GM18907 (cell line): Measurements from ENCODE around the gene BMP5.
A peak's percentile ranks its signal among the peaks of the same experiment; 100 is the strongest.
"Not testable (repeated sequence)": the region's sequence is repeated elsewhere in the genome, so short reads cannot be mapped to it uniquely, and the experiment has no call there.

Experiments used
- ATAC-seq: cut with Tn5 transposase; IDR thresholded peaks from one replicate; pipeline ENCODE4 v1.9.1; 2021; ENCODE audit warnings: mild to moderate bottlenecking, moderate library complexity; ENCODE audit not compliant: unreplicated experiment

Gene BMP5

DNA sequence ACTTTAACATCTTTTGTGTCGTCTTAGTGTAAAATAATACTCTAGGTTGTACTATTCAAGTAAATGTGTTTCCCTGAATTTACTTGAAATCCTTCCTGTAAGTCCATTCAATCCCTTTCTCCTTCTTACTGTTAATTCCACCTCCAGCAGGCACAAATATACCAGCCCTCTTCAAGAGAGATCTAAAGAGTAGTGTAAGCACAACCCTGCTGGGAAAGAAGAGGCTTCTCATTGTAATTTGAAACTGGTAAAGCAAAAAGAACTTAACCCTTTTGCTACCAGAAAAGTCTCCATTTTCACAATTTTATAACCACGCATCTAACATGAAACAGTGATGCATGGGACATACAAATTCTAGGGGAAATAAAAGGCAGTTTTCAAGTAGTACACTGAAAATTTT, at the start of gene BMP5:
Gene BMP5 (minus strand): TSS at position 191 of the 400 bp plus-strand sequence. CDS start 725 bp downstream, outside the sequence.
- ATAC-seq, result no peak

DNA sequence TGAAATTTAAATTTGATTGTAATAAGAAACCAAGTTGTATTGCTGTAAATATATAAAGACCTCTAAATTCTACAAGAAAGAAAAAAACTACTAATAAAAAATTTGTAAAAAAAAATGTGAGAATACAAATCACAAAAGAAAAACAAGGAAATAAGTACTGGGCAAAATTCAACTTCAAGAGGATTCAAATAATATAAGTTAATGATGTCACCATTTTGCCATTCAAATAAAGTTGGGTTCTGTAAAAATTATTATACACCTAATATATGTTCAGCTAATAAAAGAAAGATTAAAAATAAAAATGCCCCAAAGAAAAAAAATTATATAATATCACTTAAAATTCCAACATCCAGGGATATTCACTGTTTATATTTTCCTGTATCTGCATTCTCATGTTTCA, 47.0 kb upstream of the BMP5 start:
- no peak for ATAC-seq

DNA sequence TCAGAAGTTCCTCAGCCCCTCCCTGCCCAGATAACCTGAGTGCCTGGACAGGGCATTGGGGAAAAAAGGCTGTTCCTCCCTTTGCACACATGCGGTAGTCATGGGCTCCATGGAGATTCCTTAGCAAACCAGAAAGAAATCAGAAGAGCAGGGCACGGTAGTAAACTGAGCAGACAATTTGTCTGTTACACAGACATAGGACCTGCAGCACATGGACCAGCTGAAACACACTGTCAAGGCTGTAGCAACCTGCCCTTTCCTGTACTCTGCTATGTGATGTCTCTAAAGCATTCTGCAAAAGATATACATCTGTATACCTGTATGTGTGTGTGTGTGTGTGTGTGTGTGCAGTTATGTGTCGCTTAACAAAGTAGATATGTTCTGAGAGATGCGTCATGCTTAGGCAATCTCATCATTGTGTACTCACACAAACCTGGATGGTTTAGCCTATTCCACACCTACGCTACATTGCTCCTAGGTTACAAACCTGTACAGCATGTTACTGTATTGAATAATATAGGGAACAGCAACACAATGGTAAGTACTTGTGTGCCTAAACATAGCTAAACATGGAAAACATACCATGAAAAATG, 44.4 kb upstream of the BMP5 start:
- no peak for ATAC-seq

DNA sequence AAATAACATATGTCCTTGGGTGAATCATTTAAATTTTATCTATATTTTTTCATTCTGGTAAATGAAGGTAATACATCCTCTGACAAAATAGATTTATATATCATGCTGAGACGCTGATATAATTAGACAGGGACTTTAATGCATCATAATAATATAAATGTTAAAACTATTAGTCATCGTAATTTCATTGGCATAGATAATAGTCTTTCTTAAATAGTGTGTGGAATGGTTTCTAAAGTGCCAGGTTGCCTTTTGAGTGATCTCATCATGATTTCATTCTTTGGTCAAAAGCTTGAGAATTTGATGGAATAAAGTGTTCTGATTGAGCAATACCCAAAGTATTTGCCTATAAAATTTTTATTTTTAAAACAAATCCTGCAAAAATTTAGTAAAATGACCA, 43.2 kb upstream of the BMP5 start:
- no peak for ATAC-seq

DNA sequence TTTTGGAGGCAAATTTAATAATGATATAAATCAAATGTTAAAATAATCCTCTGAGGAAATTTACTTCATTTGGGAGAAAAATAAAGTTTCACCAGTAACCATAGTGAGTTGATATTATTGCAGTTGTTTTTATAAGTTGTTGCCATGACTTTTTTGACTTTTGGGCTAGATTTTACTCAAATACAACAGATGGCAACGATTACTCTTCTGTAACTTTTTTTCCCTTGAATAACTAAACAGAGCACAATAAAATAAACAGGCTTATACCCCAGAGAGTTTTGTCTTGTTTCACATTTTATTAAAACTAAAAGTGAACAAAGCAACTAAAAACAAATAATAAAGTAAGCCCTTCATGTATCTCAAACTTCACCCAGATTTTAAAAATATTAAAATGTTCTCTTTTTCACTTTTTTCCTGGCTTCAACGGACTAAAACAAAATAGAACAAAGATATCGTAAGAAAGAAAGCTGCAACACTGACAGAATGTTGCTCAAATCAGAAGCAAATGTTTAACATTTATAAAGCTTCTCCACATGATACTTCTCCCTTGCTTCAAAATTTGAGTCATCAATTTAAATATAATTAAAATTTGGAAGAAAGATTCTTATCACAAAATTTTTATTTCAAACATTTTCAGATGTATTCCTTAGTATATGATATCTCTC, 42.5 kb upstream of the BMP5 start:
- ATAC-seq, result no peak

DNA sequence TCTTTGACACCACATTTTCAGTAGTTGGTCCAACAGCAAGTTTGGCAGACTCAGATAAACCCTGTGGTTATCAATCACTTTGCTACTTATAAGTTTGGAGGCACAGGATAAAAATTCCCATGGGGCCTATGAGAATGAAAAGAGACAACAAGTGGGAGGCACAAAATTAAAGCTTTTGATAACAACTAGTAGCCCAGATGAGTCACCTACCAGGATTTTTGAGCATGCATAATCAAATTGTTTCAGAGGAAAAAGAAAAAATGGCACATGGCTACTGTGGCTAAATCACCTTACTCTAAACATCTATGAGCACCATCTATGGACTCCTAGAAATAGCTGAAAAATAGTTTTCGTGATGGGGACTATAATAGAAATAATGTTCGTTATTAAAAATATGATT, 40.8 kb upstream of the BMP5 start:
- ATAC-seq, result no peak

DNA sequence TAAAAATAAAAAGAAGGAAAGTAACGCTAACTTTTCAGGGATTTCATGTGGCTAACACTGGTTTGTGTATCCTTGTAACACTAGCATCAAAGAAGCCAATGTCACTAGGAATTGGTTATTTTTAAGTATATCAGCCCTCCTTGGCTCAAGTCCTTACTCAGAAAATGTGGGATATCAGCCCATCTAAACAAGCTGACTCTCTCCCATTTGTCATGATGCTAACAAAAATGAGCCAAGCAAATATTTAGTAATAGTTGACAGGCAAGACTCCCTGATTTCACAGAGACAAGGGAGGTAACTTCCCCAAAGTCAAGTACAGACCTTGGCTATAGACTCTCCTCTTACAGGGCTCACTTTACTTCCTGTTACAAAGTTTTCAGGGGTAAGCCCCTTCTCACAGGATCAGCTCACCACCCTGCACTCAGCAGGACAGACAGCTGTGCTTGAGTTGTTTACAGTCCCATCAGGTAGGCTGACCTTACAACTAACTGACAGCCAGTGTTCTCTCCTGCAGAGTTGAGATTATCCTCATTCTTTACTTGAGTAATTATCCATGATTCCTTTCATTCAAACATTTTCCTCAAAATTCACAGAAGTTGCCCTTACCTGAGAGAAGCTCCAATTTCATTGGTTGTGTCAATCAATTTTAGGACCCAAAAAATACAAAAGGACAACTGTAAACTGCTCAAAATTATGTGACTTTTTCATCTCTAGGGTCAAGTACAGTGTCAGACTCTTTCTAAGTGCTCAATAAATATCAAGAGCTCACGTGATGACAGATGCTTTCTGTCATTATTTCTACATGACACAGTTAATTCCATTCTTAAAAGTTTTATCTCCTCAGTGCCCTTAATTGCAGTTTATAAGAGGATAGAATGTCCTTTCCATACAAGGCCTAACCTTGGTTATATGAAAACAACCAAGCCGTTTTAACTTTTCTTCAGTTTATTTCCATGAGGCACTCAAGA, 38.1 kb upstream of the BMP5 start:
- ATAC-seq, result peak; percentile 87

DNA sequence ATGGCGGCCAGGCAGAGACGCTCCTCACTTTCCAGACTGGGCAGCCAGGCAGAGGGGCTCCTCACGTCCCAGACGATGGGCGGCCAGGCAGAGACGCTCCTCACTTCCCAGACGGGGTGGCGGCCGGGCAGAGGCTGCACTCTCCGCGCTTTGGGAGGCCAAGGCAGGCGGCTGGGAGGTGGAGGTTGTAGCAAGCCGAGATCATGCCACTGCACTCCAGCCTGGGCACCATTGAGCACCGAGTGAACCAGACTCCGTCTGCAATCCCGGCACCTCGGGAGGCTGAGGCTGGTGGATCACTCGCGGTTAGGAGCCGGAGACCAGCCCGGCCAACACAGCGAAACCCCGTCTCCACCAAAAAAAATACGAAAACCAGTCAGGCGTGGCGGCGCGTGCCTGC, 35.1 kb upstream of the BMP5 start:
- not testable (repeated sequence) for ATAC-seq

DNA sequence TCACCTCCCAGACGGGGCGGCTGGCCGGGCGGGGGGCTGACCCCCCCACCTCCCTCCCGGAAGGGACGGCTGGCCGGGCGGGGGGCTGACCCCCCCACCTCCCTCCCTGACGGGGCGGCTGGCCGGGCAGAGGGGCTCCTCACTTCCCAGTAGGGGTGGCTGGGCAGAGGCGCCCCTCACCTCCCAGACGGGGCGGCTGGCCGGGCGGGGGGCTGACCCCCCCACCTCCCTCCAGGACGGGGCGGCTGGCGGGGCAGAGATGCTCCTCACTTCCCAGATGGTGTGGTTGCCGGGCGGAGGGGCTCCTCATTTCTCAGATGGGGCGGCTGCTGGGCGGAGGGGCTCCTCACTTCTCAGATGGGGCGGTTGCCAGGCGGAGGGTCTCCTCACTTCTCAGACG, 34.5 kb upstream of the BMP5 start:
- not testable (repeated sequence) for ATAC-seq

DNA sequence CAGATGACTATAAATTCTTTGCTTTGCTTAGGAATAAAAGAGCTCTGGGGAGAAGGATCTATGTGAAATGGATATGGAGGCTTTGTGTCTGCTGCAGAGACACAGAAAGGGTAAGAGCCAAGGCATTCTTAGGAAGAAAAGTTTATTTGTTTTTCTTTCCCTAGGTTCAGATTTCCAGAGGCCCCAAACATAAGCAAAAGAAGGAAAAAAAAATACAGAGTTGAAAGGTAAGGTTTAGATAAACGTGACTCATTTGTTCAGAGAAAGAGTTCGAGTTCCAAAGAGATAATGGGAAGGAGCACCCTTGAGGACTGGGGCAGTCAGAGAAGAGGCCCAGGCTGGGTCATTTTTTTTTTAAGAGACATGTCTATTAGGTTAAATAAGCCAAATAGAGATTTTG, 27.4 kb upstream of the BMP5 start:
- ATAC-seq, result no peak

DNA sequence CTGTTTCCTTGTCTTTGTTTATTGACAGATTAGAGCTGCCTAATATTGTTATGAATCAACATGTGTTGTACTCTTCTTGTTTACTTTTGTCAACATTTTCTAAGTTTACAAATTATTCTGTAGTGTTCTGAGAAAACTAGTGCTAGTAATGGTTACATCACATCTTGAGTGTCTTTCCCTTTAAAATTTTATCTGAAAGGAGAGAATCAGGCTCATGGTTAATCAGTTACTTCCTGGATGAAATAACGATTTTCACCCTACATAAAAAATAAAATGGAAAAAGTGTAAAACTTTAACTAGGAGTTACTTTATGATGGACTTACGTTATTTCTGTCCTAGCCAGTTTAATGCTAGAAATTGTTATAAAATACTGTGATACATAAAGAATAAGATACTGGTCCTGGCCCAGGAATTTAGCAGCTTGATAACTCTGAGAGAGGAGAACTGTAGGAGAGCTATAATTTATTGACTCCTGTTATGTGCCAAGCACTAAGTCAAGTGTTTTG, 26.4 kb upstream of the BMP5 start:
- no peak for ATAC-seq

DNA sequence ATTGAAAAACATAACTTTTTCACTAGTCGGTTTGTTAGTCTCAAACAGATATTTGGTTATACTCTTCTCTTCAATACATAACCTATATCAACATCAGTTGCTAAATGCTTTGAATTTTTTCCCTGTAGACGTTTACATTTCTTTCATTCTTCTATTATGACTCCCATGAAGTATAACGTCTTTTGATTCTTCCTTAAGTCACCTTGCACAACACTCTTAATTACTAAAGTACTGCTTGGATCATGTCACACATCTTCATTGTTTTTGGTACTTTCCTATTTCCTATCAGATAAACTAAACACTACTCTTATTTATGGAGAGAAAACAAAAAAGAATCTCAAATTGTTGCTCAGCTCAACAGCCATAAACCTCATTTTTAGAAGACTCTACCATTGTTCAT, 23.0 kb upstream of the BMP5 start:
- no peak for ATAC-seq

DNA sequence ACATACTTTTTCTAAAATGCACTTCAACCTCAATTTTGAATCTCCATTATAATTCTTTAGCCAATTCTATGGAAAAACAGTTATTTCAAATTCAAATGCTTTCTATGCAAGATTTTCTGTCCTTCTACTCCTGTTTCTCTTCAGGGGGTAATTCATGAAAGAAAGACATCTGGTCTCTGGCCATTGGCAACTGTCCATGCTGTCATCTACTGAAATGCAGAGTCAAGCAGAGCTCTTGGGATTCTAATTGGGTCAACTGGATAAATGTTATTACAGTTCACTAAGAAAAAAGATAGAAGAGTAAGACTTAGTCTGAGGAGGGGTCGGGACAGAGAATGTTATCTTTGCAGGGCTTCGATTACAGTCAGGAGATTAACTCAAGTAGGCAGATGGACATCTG, 22.0 kb upstream of the BMP5 start:
- no peak for ATAC-seq

DNA sequence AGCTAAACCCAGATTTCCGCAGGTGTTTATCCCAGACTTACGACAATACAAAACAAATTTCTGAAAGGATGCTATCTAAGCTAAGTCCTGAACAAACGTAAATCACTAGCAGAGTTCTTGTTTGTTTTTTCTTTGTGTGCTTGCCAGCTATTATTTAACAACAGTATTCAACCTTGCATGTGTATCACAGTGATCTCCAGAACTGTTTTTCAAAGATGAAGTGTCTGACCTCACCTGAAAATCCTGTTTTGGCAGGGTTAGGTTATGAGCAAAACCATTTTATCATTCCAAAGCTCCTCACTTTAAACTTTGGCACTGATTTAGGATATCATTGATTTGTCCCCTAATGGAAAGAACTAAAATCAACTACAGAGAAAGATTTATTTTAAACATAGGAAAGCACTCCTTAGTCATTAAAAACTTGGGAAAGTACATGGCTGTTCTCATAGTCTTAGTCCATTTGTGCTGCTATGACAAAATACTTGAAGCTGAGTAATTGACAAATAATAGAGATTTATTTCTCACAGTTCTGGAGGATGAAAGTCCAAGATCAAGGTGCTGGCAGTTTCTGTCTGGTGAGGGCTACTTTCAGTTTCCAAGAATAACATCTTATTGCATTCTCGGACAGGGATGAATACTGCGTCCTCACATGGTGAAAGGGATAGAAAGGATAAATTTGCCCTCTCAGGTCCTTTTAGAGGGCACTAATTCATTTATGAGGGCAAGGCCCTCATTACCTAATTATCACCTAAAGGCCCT, 20.8 kb upstream of the BMP5 start:
- ATAC-seq, result no peak

DNA sequence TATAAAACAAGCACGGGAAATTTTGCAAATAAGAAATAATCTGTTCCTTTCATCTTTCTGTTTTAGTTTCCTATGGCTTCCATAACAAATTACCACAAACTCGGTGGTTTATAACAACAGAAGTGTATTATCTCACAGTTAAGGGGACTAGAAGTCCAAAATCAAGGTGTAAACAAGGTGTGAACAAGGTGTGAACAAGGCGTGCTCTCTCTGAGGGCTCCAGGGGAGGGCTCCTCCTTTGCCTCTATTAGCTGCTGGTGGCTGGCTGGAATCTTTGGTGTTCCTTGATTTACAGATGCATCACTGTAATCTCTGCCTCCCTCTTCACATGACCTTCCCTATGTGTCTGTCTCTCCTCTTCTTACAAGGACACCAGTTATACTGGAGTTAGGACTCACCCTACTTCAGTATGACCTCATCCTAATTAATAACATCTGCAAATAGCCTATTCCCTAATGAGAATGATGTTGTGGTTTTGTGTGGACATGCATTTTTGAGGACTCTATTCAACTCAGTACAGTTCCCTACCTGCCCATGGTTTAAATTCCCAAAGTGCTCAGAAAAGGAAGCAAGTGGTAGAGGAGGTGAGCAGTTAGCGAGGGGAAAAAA, 17.5 kb upstream of the BMP5 start:
- ATAC-seq, result no peak

DNA sequence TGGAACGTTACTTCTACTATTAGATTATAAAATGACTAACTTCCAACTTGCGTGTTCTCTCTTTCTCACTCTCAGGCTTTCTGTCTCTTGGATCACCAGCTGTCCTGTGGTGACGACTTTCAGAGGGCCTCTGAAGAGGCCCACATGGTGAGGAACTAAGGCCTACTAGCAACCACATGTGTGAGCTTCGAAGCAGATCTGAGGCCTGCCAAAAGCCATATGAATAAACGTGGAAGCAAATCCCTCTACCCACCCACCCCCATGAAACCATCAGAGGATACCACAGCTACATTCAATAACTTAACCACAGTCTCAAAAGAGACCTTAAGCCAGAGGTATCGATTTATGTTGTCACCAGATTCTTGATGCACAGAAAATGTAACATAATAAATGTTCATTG, 13.5 kb upstream of the BMP5 start:
- ATAC-seq, result no peak

DNA sequence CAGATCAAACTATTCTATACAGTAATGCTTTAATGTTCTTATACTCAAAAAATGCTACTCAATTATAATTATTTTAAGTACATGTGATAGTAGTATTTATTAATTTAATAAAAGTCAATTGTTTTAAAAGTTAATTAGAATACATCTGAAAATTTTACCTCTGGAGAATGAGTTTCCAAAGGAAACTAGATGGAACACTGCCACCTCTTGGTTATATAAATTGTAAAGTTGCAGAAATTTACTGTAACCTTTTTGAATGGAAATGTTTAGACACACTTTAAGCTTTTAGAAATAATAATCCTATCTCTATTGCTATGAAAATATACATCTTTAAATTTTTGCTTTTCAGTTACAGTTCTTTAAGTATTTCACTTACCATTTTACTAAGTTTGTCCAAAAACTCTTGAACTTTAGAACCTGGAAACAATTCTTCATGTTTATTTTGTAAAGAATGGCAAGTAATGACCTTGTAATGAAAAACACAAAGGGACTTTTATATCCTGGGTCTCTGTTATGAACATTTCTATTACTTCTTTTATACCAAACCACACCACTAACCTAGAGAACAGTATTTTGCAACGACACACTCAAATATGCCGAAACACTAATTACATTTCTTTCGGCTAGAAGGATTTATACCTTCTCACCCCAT, 10.9 kb upstream of the BMP5 start:
- ATAC-seq, result no peak

DNA sequence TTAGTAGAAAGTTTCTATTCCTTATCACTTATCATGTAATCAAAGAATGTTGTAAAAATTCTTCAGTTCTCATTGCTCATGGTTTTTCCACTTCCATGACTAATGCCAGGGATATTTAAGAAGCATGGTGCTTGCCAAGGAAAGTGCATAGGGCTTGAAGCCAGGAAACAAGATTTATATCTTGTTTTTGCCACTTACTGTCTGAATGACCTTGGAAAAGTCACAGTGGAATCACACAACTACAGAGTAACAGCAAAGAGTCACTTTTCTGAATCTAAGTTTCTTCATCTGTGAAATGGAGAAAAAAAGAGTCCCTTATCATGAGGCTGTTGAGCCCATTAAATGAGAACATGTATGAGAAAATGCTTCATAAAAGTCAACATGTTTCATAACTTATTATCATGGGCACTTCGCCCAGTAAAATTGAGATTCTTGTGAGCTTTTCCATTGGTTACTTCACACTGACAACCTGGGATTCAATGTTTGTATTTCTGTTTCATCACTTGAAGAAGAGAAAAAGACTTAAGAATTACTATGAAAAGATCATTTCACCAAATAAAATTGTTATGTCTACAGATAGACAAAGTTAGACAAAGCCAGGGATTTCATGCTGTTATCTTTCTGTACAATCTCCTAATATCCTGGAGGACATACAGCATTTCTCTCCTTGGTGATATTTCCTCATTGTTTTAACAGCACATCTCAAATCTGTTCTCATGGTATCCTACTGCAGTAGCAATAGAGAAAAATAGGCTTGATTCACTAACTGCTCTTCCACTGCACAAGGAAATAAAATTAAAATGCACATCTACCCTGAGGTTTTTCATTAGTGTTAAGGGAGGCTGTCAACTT, 7.6 kb upstream of the BMP5 start:
- no peak for ATAC-seq

DNA sequence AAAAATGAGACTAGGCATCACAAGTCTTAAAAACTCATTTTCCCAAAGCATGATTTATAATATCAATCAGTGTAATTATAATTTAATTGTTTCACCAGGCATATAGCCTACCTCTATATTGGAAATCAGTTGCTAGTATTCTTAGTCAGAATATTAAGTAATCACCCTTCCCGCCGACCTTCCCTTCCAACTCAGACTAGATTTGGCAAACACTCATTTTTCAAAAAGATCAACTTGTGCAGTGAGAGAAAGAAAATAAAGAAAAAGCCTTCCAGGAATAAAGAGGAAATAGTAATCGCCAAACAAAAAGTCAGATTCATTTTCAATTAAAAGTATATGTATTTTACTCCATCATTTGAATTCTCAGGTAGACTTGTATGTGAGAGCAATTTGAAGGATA, 1.9 kb upstream of the BMP5 start:
- ATAC-seq, result no peak
